NT2/D1 (cell line): Measurements from ENCODE around the gene AK6.
"Not testable (repeated sequence)": the region's sequence is repeated elsewhere in the genome, so short reads cannot be mapped to it uniquely, and the experiment has no call there.

Experiments
- DNase-seq: peaks from one replicate; pipeline ENCODE4 v3.0.0-alpha.2; 2011; ENCODE audit warnings: low read depth, low spot score
- H3K27me3 ChIP-seq: 2 replicates; pipeline ENCODE4 v1.6.0; 2011; ENCODE audit warnings: mild to moderate bottlenecking; ENCODE audit not compliant: insufficient read length, insufficient read depth
- H3K36me3 ChIP-seq: 2 replicates; pipeline ENCODE4 v1.6.1; 2011; ENCODE audit warnings: mild to moderate bottlenecking, low read length, mixed read lengths; ENCODE audit not compliant: insufficient read depth, insufficient read length
- H3K4me1 ChIP-seq: 2 replicates; pipeline ENCODE4 v1.5.1; 2011; ENCODE audit not compliant: insufficient read depth, insufficient read length
- H3K4me3 ChIP-seq: 2 replicates; pipeline ENCODE4 v1.5.1; 2011; ENCODE audit warnings: low read depth; ENCODE audit not compliant: insufficient read length
- H3K9ac ChIP-seq: 2 replicates; pipeline ENCODE4 v1.6.0; 2011; ENCODE audit warnings: low read depth; ENCODE audit not compliant: insufficient read length
- H3K9me3 ChIP-seq: 2 replicates; pipeline ENCODE4 v1.5.1; 2011; ENCODE audit warnings: mild to moderate bottlenecking, low read length; ENCODE audit not compliant: insufficient read depth
- SUZ12 ChIP-seq: IDR thresholded peaks from 2 replicates; pipeline ENCODE4 v1.6.1; 2011; ENCODE audit not compliant: insufficient read length, insufficient read depth; ENCODE audit errors: extremely low read depth
- YY1 ChIP-seq: IDR thresholded peaks from 2 replicates; pipeline ENCODE4 v1.6.1; 2011; ENCODE audit not compliant: insufficient read length, insufficient read depth
- ZNF274 ChIP-seq: IDR thresholded peaks from 2 replicates; pipeline ENCODE4 v1.6.1; 2011; ENCODE audit warnings: mild to moderate bottlenecking, low read depth, low read length

The AK6 gene

GRCh38 chr5:69334793-69335268 lies 34.5 kb downstream of the AK6 start:
- Histone ChIP-seq H3K4me1 (no peaks in the 10 kb centered on the region), H3K9ac (no peak overlapping the region), H3K4me3 (no peak overlapping the region), H3K36me3 (no peaks in the 10 kb centered on the region), H3K9me3 (no peaks in the 10 kb centered on the region), H3K27me3 (no peaks in the 10 kb centered on the region)
- DNase-seq, result peak; percentile 57
- TF ChIP-seq SUZ12 (no peak), YY1 (no peak), ZNF274 (no peak)

- not testable (repeated sequence) for H3K4me1 ChIP-seq, DNase-seq, H3K27me3 ChIP-seq, H3K4me3 ChIP-seq, H3K9ac ChIP-seq, H3K36me3 ChIP-seq, H3K9me3 ChIP-seq
Observed at GRCh38 chr5:69333668-69334315, 35.5 kb downstream of the AK6 start.

GRCh38 chr5:69331528-69332445 lies 37.5 kb downstream of the AK6 start:
- Histone ChIP-seq H3K27me3 (no peaks in the 10 kb centered on the region), H3K36me3 (no peaks in the 10 kb centered on the region), H3K9me3 (no peaks in the 10 kb centered on the region), H3K4me1 (no peaks in the 10 kb centered on the region), H3K9ac (no peak overlapping the region), H3K4me3 (no peak overlapping the region)
- TF ChIP-seq ZNF274 (no peak), YY1 (no peak), SUZ12 (no peak)
- no peak for DNase-seq

- DNase-seq, result no peak
- TF ChIP-seq ZNF274 (no peak), SUZ12 (no peak), YY1 (no peak)
- Histone ChIP-seq H3K9ac (no peak overlapping the region), H3K36me3 (no peaks in the 10 kb centered on the region), H3K27me3 (no peaks in the 10 kb centered on the region), H3K4me1 (no peaks in the 10 kb centered on the region), H3K4me3 (no peak overlapping the region), H3K9me3 (no peaks in the 10 kb centered on the region)
Observed at GRCh38 chr5:69329905-69330489, 39.3 kb downstream of the AK6 start.

- no peak for DNase-seq
- H3K9me3 ChIP-seq, result no peaks in the 10 kb centered on the region
- H3K36me3 ChIP-seq, result no peaks in the 10 kb centered on the region
- no peak overlapping the region for H3K4me3 ChIP-seq
- H3K27me3 ChIP-seq, result no peaks in the 10 kb centered on the region
- H3K4me1 ChIP-seq, result no peaks in the 10 kb centered on the region
- no peak overlapping the region for H3K9ac ChIP-seq
- TF ChIP-seq YY1 (no peak), ZNF274 (no peak), SUZ12 (no peak)
Observed at GRCh38 chr5:69326365-69326764, 43.0 kb downstream of the AK6 start.

- Histone ChIP-seq H3K9me3 (no peaks in the 10 kb centered on the region), H3K4me3 (no peak overlapping the region), H3K27me3 (no peaks in the 10 kb centered on the region), H3K4me1 (no peaks in the 10 kb centered on the region), H3K36me3 (no peaks in the 10 kb centered on the region), H3K9ac (no peak overlapping the region)
- DNase-seq, result no peak
- no peak for TF ChIP-seq YY1
- TF ChIP-seq ZNF274, result no peak
Observed at GRCh38 chr5:69317391-69317790, 51.9 kb downstream of the AK6 start.

- H3K4me1 ChIP-seq, result no peaks in the 10 kb centered on the region
- no peak for DNase-seq
- H3K4me3 ChIP-seq, result no peak overlapping the region
- TF ChIP-seq SUZ12 (no peak), ZNF274 (no peak)
- no peaks in the 10 kb centered on the region for H3K27me3 ChIP-seq
- no peaks in the 10 kb centered on the region for H3K36me3 ChIP-seq
- no peaks in the 10 kb centered on the region for H3K9me3 ChIP-seq
- no peak overlapping the region for H3K9ac ChIP-seq
Observed at GRCh38 chr5:69315972-69316371, 53.3 kb downstream of the AK6 start.
